ENCODE measurements around the gene VIM.
A peak's percentile ranks its signal among the peaks of the same experiment; 100 is the strongest.

DNA sequence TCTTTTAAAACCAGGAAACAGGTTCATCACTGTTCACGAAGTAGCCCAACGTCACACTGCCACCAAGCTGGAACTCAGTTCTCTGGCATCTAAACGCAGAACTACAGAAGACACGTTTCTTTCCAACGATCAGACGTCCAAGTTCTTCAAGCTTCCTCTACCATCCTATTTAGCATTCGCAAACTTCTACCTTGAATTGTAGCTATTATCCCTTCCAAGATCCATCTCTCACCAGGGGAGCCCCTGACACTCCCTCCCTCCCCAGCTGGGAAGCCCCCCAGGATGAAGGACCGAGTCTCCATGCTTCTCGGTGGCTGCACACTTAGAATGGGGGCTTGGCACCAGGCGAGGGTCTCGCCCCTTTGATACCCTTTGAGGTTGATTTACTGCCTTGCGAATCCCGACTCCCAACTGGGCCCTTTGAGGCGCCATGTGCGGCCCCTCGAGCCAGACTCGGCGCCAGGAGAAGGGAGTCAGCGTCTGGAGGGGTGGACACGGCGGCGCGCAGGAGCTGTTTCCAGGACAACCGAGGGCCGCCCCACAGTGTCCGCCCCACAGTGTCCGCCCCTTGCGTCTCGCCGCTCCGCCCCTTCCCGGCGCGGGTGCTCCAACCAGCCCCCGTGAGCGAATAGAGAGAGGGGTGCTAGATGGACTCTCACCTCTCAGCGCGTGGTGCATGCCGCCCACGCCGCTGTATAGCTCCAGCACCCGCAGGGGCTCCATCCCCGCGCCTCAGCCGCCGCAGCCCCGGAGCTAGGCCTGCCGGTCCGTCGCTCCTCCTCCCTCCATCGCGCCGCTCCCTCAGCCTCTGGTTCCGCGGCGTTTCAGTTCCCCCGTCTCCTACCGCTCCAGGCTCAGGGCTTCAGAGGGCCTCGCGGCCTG is 26.9 kb upstream of the VIM start, which contains the start of gene TRDMT1:
- TF ChIP-seq, protein P1, sequence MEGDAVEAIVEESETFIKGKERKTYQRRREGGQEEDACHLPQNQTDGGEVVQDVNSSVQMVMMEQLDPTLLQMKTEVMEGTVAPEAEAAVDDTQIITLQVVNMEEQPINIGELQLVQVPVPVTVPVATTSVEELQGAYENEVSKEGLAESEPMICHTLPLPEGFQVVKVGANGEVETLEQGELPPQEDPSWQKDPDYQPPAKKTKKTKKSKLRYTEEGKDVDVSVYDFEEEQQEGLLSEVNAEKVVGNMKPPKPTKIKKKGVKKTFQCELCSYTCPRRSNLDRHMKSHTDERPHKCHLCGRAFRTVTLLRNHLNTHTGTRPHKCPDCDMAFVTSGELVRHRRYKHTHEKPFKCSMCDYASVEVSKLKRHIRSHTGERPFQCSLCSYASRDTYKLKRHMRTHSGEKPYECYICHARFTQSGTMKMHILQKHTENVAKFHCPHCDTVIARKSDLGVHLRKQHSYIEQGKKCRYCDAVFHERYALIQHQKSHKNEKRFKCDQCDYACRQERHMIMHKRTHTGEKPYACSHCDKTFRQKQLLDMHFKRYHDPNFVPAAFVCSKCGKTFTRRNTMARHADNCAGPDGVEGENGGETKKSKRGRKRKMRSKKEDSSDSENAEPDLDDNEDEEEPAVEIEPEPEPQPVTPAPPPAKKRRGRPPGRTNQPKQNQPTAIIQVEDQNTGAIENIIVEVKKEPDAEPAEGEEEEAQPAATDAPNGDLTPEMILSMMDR (optimal IDR thresholded peaks at IDR 0.05 in 1 of 3, IDR thresholded peaks at IDR 0.05 in 1 of 3, conservative IDR thresholded peaks at IDR 0.05 in 1 of 3; ENCODE audit: extremely low read depth in 1 of 3, insufficient read depth in 2 of 3, low read length in 3 of 3) = peak in 1 of 3 experiments; percentile 34
- TF ChIP-seq EZH2 (IDR thresholded peaks at IDR 0.05; ENCODE audit: low read length) = no peak

Measured in keratinocyte (primary cell).